ENCODE measurements around the gene ALDH1A2.

GRCh38 chr15:58010983-58011382 is 54.5 kb downstream of the ALDH1A2 start:
- TF ChIP-seq ZNF704 (tag by site-specific recombination; IDR thresholded peaks at IDR 0.05) (no peak), CTCF (tag by site-specific recombination; IDR thresholded peaks at IDR 0.05) (no peak), SALL2 (tag by site-specific recombination; IDR thresholded peaks at IDR 0.05; ENCODE audit: borderline replicate concordance) (no peak), ZNF391 (tag by site-specific recombination; IDR thresholded peaks at IDR 0.05; ENCODE audit: borderline replicate concordance, low read depth) (no peak)
- TF ChIP-seq, protein P1, sequence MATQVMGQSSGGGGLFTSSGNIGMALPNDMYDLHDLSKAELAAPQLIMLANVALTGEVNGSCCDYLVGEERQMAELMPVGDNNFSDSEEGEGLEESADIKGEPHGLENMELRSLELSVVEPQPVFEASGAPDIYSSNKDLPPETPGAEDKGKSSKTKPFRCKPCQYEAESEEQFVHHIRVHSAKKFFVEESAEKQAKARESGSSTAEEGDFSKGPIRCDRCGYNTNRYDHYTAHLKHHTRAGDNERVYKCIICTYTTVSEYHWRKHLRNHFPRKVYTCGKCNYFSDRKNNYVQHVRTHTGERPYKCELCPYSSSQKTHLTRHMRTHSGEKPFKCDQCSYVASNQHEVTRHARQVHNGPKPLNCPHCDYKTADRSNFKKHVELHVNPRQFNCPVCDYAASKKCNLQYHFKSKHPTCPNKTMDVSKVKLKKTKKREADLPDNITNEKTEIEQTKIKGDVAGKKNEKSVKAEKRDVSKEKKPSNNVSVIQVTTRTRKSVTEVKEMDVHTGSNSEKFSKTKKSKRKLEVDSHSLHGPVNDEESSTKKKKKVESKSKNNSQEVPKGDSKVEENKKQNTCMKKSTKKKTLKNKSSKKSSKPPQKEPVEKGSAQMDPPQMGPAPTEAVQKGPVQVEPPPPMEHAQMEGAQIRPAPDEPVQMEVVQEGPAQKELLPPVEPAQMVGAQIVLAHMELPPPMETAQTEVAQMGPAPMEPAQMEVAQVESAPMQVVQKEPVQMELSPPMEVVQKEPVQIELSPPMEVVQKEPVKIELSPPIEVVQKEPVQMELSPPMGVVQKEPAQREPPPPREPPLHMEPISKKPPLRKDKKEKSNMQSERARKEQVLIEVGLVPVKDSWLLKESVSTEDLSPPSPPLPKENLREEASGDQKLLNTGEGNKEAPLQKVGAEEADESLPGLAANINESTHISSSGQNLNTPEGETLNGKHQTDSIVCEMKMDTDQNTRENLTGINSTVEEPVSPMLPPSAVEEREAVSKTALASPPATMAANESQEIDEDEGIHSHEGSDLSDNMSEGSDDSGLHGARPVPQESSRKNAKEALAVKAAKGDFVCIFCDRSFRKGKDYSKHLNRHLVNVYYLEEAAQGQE (tag by site-specific recombination; IDR thresholded peaks at IDR 0.05) = no peak
- TF ChIP-seq, protein P2, sequence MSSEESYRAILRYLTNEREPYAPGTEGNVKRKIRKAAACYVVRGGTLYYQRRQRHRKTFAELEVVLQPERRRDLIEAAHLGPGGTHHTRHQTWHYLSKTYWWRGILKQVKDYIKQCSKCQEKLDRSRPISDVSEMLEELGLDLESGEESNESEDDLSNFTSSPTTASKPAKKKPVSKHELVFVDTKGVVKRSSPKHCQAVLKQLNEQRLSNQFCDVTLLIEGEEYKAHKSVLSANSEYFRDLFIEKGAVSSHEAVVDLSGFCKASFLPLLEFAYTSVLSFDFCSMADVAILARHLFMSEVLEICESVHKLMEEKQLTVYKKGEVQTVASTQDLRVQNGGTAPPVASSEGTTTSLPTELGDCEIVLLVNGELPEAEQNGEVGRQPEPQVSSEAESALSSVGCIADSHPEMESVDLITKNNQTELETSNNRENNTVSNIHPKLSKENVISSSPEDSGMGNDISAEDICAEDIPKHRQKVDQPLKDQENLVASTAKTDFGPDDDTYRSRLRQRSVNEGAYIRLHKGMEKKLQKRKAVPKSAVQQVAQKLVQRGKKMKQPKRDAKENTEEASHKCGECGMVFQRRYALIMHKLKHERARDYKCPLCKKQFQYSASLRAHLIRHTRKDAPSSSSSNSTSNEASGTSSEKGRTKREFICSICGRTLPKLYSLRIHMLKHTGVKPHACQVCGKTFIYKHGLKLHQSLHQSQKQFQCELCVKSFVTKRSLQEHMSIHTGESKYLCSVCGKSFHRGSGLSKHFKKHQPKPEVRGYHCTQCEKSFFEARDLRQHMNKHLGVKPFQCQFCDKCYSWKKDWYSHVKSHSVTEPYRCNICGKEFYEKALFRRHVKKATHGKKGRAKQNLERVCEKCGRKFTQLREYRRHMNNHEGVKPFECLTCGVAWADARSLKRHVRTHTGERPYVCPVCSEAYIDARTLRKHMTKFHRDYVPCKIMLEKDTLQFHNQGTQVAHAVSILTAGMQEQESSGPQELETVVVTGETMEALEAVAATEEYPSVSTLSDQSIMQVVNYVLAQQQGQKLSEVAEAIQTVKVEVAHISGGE (tag by site-specific recombination; conservative IDR thresholded peaks at IDR 0.05; ENCODE audit: low read depth) = no peak
